Tibial nerve (tissue), 4 donors: ENCODE data around the gene FJX1. TPM values are rescaled to one million over a fixed set of nuclear protein-coding genes. Genes with fewer than 3 reads are reported as not detected.

Experiments
- DNase-seq, 2 donors: peaks; one replicate each; pipeline ENCODE4 v3.0.0-alpha.2; 2019; ENCODE audit warnings: low spot score in 2 of 2
- H3K27ac ChIP-seq, 4 donors: fragments of 200-600 bp; sonication (generic) in 3 of 4; one replicate each; pipeline ENCODE4 v1.5.1; 2017 to 2019; ENCODE audit warnings: mild to moderate bottlenecking in 1 of 4
- H3K27me3 ChIP-seq, 2 donors: fragments of 200-600 bp; sonication (generic) in 1 of 2; one replicate each; pipeline versions ENCODE4 v1.5.1 to v1.6.0; 2017 to 2019
- H3K36me3 ChIP-seq, 3 donors: fragments of 200-600 bp; sonication (generic); one replicate each; pipeline ENCODE4 v1.5.1; 2018 to 2019
- H3K4me1 ChIP-seq, 4 donors: fragments of 200-600 bp; sonication (generic) in 3 of 4; one replicate each; pipeline ENCODE4 v1.5.1; 2017 to 2019
- H3K4me3 ChIP-seq, 4 donors: fragments of 200-600 bp; sonication (generic) in 3 of 4; one replicate each; pipeline ENCODE4 v1.5.1; 2017 to 2019; ENCODE audit warnings: mild to moderate bottlenecking in 1 of 4, moderate library complexity in 1 of 4
- H3K9me3 ChIP-seq, 4 donors: fragments of 200-600 bp; sonication (generic) in 3 of 4; one replicate each; pipeline ENCODE4 v1.5.1; 2017 to 2019
- EP300 ChIP-seq, 2 donors: sonication (generic); formaldehyde crosslinking; IDR thresholded peaks; one replicate each; pipeline ENCODE4 v1.6.1; 2017; ENCODE audit warnings: antibody characterized with exemption in 2 of 2, mild to moderate bottlenecking in 1 of 2
- POLR2A ChIP-seq, 2 donors: fragments of 450-650 bp; IDR thresholded peaks; one replicate each; pipeline ENCODE4 v1.6.1; 2017; ENCODE audit warnings: antibody characterized with exemption in 2 of 2, mild to moderate bottlenecking in 2 of 2, moderate library complexity in 2 of 2
- WGBS, 2 donors: methylation state at CpG; one replicate each; pipeline ENCODE4 v1.1.5; 2018; 5-methylcytosine and 5-hydroxymethylcytosine counted together
- total RNA-seq, 4 donors: library from RNA; depleted of rRNA; stranded (reverse); fragments of >200 nt; gene quantifications; one replicate each; pipeline ENCODE4 v1.1.0, GENCODE V29; 2016
- TF ChIP-seq, protein P1 (sequence below), 5 experiments: fragments of 200-600 bp in 3 of 5; fragments of 450-650 bp in 2 of 5; sonication (generic) in 3 of 5; IDR thresholded peaks; one replicate each; pipeline ENCODE4 v1.5.1; 2016 to 2019; ENCODE audit warnings: antibody characterized with exemption in 5 of 5, mild to moderate bottlenecking in 3 of 5, moderate library complexity in 2 of 5

The FJX1 gene
- total RNA-seq, 4 donors from 2014 or later: 1.5 to 7.2 (median 4.9) TPM

DNA sequence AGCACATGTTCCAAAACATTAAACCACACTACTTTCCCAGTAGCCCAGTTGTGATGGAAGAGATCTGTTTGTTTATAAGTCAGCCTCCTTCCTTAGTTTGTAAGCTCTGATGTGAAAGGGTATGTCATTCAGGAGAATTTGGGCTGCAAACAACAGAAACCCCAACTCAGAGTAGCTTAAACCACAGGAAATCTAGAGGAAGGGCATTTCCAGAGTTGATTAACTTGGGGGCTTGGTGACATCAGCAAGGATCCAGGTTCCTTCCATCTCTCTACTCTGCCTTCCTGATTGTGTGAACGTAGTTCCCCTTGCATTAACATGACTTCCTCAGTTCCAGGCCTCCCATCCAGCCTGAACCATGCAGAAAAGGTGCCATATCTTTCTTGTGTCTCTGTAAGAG, 6.5 kb upstream of the FJX1 start:
- WGBS, 2 donors: 8 to 78% methylated on average over 1 of the region's 1 CpG
- H3K27me3 ChIP-seq: peaks cover 0 to 8% of the 10 kb centered on the region in 2 donors
- H3K9me3 ChIP-seq: no peaks in the 10 kb centered on the region

DNA sequence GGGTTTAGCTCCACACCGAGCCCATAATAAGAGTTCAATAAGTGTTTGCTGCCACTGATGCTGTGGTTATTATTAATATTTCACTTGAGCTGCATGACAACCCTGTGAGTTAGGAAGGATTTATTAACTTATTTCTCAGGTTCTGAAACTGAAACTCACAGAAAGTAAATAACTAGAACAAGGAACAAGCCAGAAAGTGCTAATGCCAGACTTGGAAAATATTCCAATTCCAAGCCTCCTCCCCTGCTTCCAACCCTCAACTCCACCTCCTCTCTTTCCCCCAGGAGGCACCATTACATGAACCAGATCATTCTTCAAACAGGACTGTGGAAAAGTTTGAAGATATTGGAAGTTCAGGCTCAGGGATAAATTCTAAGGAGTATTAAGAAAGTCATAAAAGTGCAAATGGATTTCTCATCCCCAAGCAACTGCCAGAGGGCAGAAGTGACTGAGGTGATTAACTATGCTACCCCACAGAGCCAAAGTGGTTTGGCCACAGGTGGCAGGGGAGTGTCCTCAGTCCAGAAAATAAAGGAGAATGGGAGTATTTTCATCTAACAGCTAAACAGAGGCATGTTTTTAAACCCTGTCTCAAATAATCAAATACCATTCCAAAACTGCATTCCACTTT, 3.2 kb upstream of the FJX1 start:
- Histone ChIP-seq H3K4me3 (no peak overlapping the region), H3K27me3 (peaks cover 0 to 4% of the 10 kb centered on the region in 2 donors), H3K36me3 (no peaks in the 10 kb centered on the region), H3K27ac (no peak overlapping the region), H3K9me3 (no peaks in the 10 kb centered on the region), H3K4me1 (peaks cover 0 to 36% (median 15%) of the 10 kb centered on the region in 4 donors)
- no peak for DNase-seq
- TF ChIP-seq, protein P1, sequence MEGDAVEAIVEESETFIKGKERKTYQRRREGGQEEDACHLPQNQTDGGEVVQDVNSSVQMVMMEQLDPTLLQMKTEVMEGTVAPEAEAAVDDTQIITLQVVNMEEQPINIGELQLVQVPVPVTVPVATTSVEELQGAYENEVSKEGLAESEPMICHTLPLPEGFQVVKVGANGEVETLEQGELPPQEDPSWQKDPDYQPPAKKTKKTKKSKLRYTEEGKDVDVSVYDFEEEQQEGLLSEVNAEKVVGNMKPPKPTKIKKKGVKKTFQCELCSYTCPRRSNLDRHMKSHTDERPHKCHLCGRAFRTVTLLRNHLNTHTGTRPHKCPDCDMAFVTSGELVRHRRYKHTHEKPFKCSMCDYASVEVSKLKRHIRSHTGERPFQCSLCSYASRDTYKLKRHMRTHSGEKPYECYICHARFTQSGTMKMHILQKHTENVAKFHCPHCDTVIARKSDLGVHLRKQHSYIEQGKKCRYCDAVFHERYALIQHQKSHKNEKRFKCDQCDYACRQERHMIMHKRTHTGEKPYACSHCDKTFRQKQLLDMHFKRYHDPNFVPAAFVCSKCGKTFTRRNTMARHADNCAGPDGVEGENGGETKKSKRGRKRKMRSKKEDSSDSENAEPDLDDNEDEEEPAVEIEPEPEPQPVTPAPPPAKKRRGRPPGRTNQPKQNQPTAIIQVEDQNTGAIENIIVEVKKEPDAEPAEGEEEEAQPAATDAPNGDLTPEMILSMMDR (IDR thresholded peaks at IDR 0.05): no peak
- TF ChIP-seq EP300 (IDR thresholded peaks at IDR 0.05): no peak
- no peak for TF ChIP-seq POLR2A (IDR thresholded peaks at IDR 0.05)
- WGBS, 2 donors: 55 to 63% methylated on average over 1 of the region's 1 CpG

More for the DNA sequence above, 6.5 kb upstream of the FJX1 start:
- H3K4me3 ChIP-seq: no peak overlapping the region
- H3K36me3 ChIP-seq: no peaks in the 10 kb centered on the region
- peaks cover 0 to 12% (median 0%) of the 10 kb centered on the region in 4 donors for H3K4me1 ChIP-seq
- DNase-seq: no peak
- TF ChIP-seq POLR2A (IDR thresholded peaks at IDR 0.05) (no peak), EP300 (IDR thresholded peaks at IDR 0.05) (no peak)
- TF ChIP-seq, protein P1 (IDR thresholded peaks at IDR 0.05): no peak
- no peak overlapping the region for H3K27ac ChIP-seq

DNA sequence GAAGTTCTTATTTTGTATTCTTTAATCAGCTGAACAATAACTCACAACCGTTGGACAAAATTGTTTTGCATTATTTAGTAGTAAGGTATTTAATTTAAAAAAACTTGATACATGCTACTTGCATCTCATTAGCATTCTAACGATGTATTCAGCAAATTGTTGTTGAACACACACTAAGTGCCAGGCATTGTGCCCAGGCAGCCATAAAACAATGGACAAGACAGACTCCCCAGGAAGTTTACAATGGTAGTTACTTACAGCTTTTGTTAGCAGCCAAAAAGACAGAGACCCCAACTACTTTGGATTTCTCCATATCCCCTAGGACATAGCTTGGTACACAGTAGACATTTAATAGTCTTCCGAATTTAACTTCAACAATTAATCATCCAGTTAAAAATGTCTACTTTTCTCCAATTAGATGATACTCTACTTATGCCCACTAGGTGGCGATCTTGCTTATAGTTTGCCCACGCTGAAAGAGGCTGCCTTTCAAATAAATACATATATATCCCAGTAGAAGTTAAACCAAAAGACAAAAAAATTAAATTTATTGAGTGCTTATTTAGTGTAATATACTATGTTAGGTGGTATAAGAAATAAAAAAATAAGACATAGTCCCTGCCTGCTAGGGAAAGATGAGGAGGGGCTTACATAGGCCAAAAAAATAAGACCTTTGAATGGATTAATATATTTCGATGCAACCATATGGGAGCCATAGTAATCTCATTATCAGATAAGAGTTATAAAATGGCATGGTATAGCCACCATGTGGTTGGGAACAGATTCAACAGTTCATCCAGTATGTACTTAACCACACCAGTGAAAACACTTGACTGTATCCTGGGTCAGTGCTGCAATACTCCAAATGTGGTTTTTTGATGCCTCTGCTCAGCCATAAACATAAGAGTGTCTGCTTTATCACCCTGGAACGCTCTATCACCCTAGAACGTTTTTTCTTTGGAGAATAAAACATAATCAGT, 2.0 kb upstream of the FJX1 start:
- WGBS, 2 donors: 20 to 22% methylated on average over 8 of the region's 8 CpGs

DNA sequence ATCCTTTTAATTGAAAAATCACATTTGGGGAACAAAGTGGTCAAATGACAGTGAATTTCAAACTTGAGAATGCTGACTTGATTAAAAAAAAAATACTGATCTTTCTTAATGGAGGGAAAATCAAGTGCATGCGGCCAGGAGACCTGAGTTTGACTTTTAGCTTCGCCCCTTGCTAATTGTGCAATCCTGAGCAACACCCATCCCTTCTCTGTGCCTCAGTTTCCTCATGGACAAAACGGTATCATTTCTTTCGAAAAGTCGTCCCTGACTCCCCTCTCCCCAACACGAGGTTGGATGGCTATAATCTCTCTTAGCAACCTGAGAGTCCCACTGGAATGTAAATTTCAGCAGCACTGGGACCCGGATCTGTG, 959 bp upstream of the FJX1 start:
- no peak for DNase-seq
- Histone ChIP-seq H3K36me3 (no peaks in the 10 kb centered on the region), H3K4me1 (peaks cover 0 to 42% (median 21%) of the 10 kb centered on the region in 4 donors), H3K9me3 (no peaks in the 10 kb centered on the region), H3K27me3 (peaks cover 0 to 6% of the 10 kb centered on the region in 2 donors), H3K4me3 (peak overlapping the region in 2 of 4 donors; percentile 78 to 85), H3K27ac (peak overlapping the region in 2 of 4 donors; percentile 66 to 85)
- TF ChIP-seq EP300 (IDR thresholded peaks at IDR 0.05) (no peak), POLR2A (IDR thresholded peaks at IDR 0.05) (no peak)
- TF ChIP-seq, protein P1 (IDR thresholded peaks at IDR 0.05): no peak
- 59 to 61% methylated on average over 7 of the region's 7 CpGs for WGBS, 2 donors

More for the DNA sequence above, 2.0 kb upstream of the FJX1 start:
- H3K9me3 ChIP-seq: no peaks in the 10 kb centered on the region
- H3K36me3 ChIP-seq: no peaks in the 10 kb centered on the region
- no peak overlapping the region for H3K27ac ChIP-seq
- peak in 1 of 2 donors; percentile 24 for DNase-seq
- peaks cover 0 to 42% (median 21%) of the 10 kb centered on the region in 4 donors for H3K4me1 ChIP-seq
- peaks cover 0 to 6% of the 10 kb centered on the region in 2 donors for H3K27me3 ChIP-seq
- H3K4me3 ChIP-seq: no peak overlapping the region
- TF ChIP-seq EP300 (IDR thresholded peaks at IDR 0.05) (no peak), POLR2A (IDR thresholded peaks at IDR 0.05) (no peak)
- TF ChIP-seq, protein P1 (IDR thresholded peaks at IDR 0.05): peak; percentile 64 to 83 (median 71)
